Natural killer cell (primary cell): ENCODE measurements around the gene CNOT10. TPM values are rescaled to one million over a fixed set of nuclear protein-coding genes. Genes with fewer than 3 reads are reported as not detected.
"Not testable (repeated sequence)": the region's sequence is repeated elsewhere in the genome, so short reads cannot be mapped to it uniquely, and the experiment has no call there.

Source experiments
- ATAC-seq, 3 donors: fragments of 150-1000 bp in 2 of 3; fragments of 200-7000 bp in 1 of 3; cut with Tn5 transposase; 1 replicate in 1 of 3; 2 replicates in 2 of 3; pipeline ENCODE4 v1.10.0; 2021; ENCODE audit warnings: mild to moderate bottlenecking in 2 of 3, moderate library complexity in 2 of 3
- DNase-seq, 2 donors: peaks; one replicate each; pipeline versions ENCODE4 v3.0.0 to v3.0.0-alpha.2; 2013 to 2021; ENCODE audit warnings: mixed read lengths in 1 of 2
- H3K27ac ChIP-seq: one replicate; pipeline ENCODE4 v1.5.1; 2013; ENCODE audit warnings: mild to moderate bottlenecking, low read length
- H3K27me3 ChIP-seq: one replicate; pipeline ENCODE4 v1.6.1; 2013; ENCODE audit warnings: low read length; ENCODE audit not compliant: control insufficient read depth, insufficient read depth
- H3K36me3 ChIP-seq: one replicate; pipeline ENCODE4 v1.6.1; 2013; ENCODE audit warnings: low read length; ENCODE audit not compliant: control insufficient read depth, insufficient read depth
- H3K4me1 ChIP-seq: one replicate; pipeline ENCODE4 v1.6.1; 2013; ENCODE audit warnings: low read length; ENCODE audit not compliant: control insufficient read depth, insufficient read depth
- H3K4me3 ChIP-seq: one replicate; pipeline ENCODE4 v1.5.1; 2013; ENCODE audit warnings: low read length
- H3K9me3 ChIP-seq: one replicate; pipeline ENCODE4 v1.6.1; 2013; ENCODE audit warnings: low read length; ENCODE audit not compliant: control insufficient read depth, insufficient read depth
- H3K27ac Mint-ChIP-seq, 2 donors: one replicate each; pipeline ENCODE4 v1.8.0; 2022; ENCODE audit warnings: mild to moderate bottlenecking in 2 of 2, mixed read lengths in 2 of 2, moderate library complexity in 1 of 2
- H3K27me3 Mint-ChIP-seq, 2 donors: one replicate each; pipeline ENCODE4 v1.8.0; 2022; ENCODE audit warnings: low read depth in 2 of 2, mixed read lengths in 2 of 2
- H3K36me3 Mint-ChIP-seq: one replicate; pipeline ENCODE4 v1.8.0; 2022; ENCODE audit warnings: mixed read lengths
- H3K4me1 Mint-ChIP-seq, 2 donors: one replicate each; pipeline ENCODE4 v1.8.0; 2022; ENCODE audit warnings: mixed read lengths in 2 of 2
- H3K4me3 Mint-ChIP-seq: one replicate; pipeline ENCODE4 v1.8.0; 2022; ENCODE audit warnings: mild to moderate bottlenecking, moderate library complexity, mixed read lengths
- H3K9me3 Mint-ChIP-seq, 2 donors: one replicate each; pipeline ENCODE4 v1.8.0; 2022; ENCODE audit warnings: mixed read lengths in 2 of 2
- CTCF ChIP-seq: fragments of 200-600 bp; IDR thresholded peaks from one replicate; pipeline ENCODE4 v1.8.0; 2022; ENCODE audit warnings: antibody characterized with exemption
- WGBS: methylation state at CpG from one replicate; pipeline ENCODE4 v1.1.7; 2013; ENCODE audit warnings: missing lambda C conversion rate; ENCODE audit not compliant: insufficient coverage; 5-methylcytosine and 5-hydroxymethylcytosine counted together
- intact Hi-C: fragments of 100-400 bp; cut with micrococcal nuclease; formaldehyde crosslinking; loops from one replicate; pipeline ENCODE4 v1.14.2; 2022
- total RNA-seq, 4 donors: library from RNA; stranded (reverse); fragments of 120-200 nt in 1 of 4; gene quantifications; one replicate each; pipeline versions ENCODE4 v1.2.3 to v1.2.4, GENCODE V29; 2013 to 2022

CNOT10 gene
- total RNA-seq, 3 donors from 2014 or later (not counting 1 experiment from before 2014, with no cell fraction given): 47.1 to 54.3 (median 53.8) TPM

DNA sequence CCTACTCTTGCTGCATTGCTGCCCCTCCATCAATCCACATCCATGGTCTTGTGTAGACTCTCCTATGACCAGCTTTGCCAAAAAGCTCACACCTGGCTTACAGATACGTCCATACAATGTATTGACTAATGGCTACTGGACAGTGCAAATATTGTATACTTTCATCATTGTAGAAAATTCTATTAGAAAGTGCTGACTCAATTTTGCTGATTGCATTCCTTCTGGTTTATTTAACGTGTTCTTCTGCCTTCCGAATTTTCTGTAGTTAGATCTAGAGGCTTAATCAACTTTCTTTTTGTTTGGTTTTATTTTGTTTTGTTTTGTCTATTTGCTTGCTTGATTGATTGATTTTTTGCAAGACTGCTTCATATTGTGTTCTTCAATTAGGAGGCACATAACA, 29.8 kb upstream of the CNOT10 start:
- peaks cover 10 to 21% of the 10 kb centered on the region in 2 donors for H3K27me3 Mint-ChIP-seq
- Histone ChIP-seq H3K27ac (no peak overlapping the region), H3K4me3 (no peak overlapping the region), H3K36me3 (no peaks in the 10 kb centered on the region), H3K27me3 (no peaks in the 10 kb centered on the region), H3K9me3 (no peaks in the 10 kb centered on the region), H3K4me1 (no peaks in the 10 kb centered on the region)
- DNase-seq: no peak
- H3K27ac Mint-ChIP-seq: no peak overlapping the region
- no peak overlapping the region for H3K4me3 Mint-ChIP-seq
- TF ChIP-seq CTCF: no peak
- no peak for ATAC-seq
- WGBS: 96% methylated on average over 3 of the region's 3 CpGs
- no peaks in the 10 kb centered on the region for H3K4me1 Mint-ChIP-seq
- H3K36me3 Mint-ChIP-seq: no peaks in the 10 kb centered on the region
- H3K9me3 Mint-ChIP-seq: peaks cover 0 to 3% of the 10 kb centered on the region in 2 donors
- intact Hi-C loops: loop anchor here (5.0 kb wide), 1 partner anchor 278 kb away; no protein-coding TSS in a partner anchor

- Mint-ChIP-seq H3K9me3 (no peaks in the 10 kb centered on the region), H3K4me3 (no peak overlapping the region), H3K27ac (no peak overlapping the region), H3K4me1 (no peaks in the 10 kb centered on the region), H3K36me3 (no peaks in the 10 kb centered on the region), H3K27me3 (peaks cover 10 to 21% of the 10 kb centered on the region in 2 donors)
- intact Hi-C loops: loop anchor here (10.0 kb wide), 2 partner anchors 366 to 486 kb away; no protein-coding TSS in a partner anchor
- Histone ChIP-seq H3K4me1 (no peaks in the 10 kb centered on the region), H3K4me3 (no peak overlapping the region), H3K36me3 (no peaks in the 10 kb centered on the region), H3K27me3 (no peaks in the 10 kb centered on the region), H3K9me3 (no peaks in the 10 kb centered on the region), H3K27ac (no peak overlapping the region)
- no peak for TF ChIP-seq CTCF
- 88% methylated on average over 3 of the region's 3 CpGs for WGBS
- no peak for DNase-seq
- no peak for ATAC-seq
Measured at GRCh38 chr3:32660634-32661033, 24.4 kb upstream of the CNOT10 start.

- Mint-ChIP-seq H3K27ac (no peak overlapping the region), H3K4me1 (no peaks in the 10 kb centered on the region), H3K27me3 (peaks cover 3 to 8% of the 10 kb centered on the region in 2 donors), H3K4me3 (no peak overlapping the region), H3K9me3 (no peaks in the 10 kb centered on the region), H3K36me3 (no peaks in the 10 kb centered on the region)
- H3K9me3 ChIP-seq: no peaks in the 10 kb centered on the region
- no peak overlapping the region for H3K4me3 ChIP-seq
- TF ChIP-seq CTCF: no peak
- H3K4me1 ChIP-seq: no peaks in the 10 kb centered on the region
- ATAC-seq (no peak), DNase-seq (no peak)
- H3K27me3 ChIP-seq: no peaks in the 10 kb centered on the region
- H3K27ac ChIP-seq: no peak overlapping the region
- intact Hi-C loops: loop anchor here (10.0 kb wide), 2 partner anchors 368 to 488 kb away; no protein-coding TSS in a partner anchor
- no peaks in the 10 kb centered on the region for H3K36me3 ChIP-seq
Measured at GRCh38 chr3:32662647-32663046, 22.3 kb upstream of the CNOT10 start.

- H3K4me1 Mint-ChIP-seq, H3K36me3 Mint-ChIP-seq, H3K4me1 ChIP-seq, H3K27ac ChIP-seq, H3K36me3 ChIP-seq, H3K27me3 ChIP-seq, H3K27ac Mint-ChIP-seq, H3K9me3 ChIP-seq, H3K4me3 Mint-ChIP-seq, H3K27me3 Mint-ChIP-seq, H3K4me3 ChIP-seq, H3K9me3 Mint-ChIP-seq: not testable (repeated sequence)
- intact Hi-C loops: loop anchor here (10.0 kb wide), 2 partner anchors 370 to 490 kb away; no protein-coding TSS in a partner anchor
- DNase-seq: peak in 1 of 2 donors; percentile 63
- ATAC-seq: peak; percentile 58 to 65 (median 64)
- WGBS: 83% methylated on average over 3 of the region's 5 CpGs
- TF ChIP-seq CTCF: peak; percentile 59
Measured at GRCh38 chr3:32664630-32665075, 20.3 kb upstream of the CNOT10 start.
